H1 (cell line): Measurements from ENCODE around the gene IVNS1ABP. TPM values are rescaled to one million over a fixed set of nuclear protein-coding genes. Genes with fewer than 3 reads are reported as not detected.
"Not testable (repeated sequence)": the region's sequence is repeated elsewhere in the genome, so short reads cannot be mapped to it uniquely, and the experiment has no call there.

Source experiments
- CTCF ChIA-PET: fragments of 300-600 bp; sonication (Branson Sonifier 250); formaldehyde crosslinking; loops from one replicate; lab custom pipeline; 2021; ENCODE audit not compliant: partially characterized antibody; lab: Charles Lee
- POLR2A ChIA-PET: fragments of 300-600 bp; sonication (Branson Sonifier 250); formaldehyde crosslinking; loops from one replicate; lab custom pipeline; 2021; ENCODE audit warnings: inconsistent platforms; ENCODE audit not compliant: partially characterized antibody; lab: Charles Lee
- DNase-seq, 2 experiments: peaks; one replicate each; pipeline versions ENCODE4 v3.0.0 to v3.0.0-alpha.2; 2010 to 2022; ENCODE audit warnings: low spot score in 2 of 2, low read depth in 1 of 2, mixed read lengths in 1 of 2
- FAIRE-seq: peaks from 2 replicates; lab custom pipeline; 2011; peaks lifted over from hg19 to GRCh38; lab: Jason Lieb, UNC
- H2AFZ ChIP-seq: 2 replicates; pipeline ENCODE4 v1.8.1; 2012; ENCODE audit warnings: low read length, inconsistent platforms
- H2AK5ac ChIP-seq: 2 replicates; pipeline ENCODE4 v1.6.1; 2013; ENCODE audit warnings: low read depth, low read length
- H2BK120ac ChIP-seq: replicated peaks from 2 replicates; pipeline ENCODE3; 2013; ENCODE audit warnings: low read depth, low read length, inconsistent platforms
- H2BK12ac ChIP-seq: 2 replicates; pipeline ENCODE4 v1.6.1; 2013; ENCODE audit warnings: low read depth, low read length
- H2BK15ac ChIP-seq: 2 replicates; pipeline ENCODE4 v1.6.1; 2013; ENCODE audit warnings: low read length
- H2BK20ac ChIP-seq: 2 replicates; pipeline ENCODE4 v1.6.1; 2013; ENCODE audit warnings: low read length
- H2BK5ac ChIP-seq: 2 replicates; pipeline ENCODE4 v1.6.1; 2013; ENCODE audit warnings: low read depth, low read length
- H3K14ac ChIP-seq: 2 replicates; pipeline ENCODE4 v1.6.1; 2013; ENCODE audit warnings: inconsistent platforms; ENCODE audit not compliant: insufficient read length
- H3K18ac ChIP-seq: 2 replicates; pipeline ENCODE4 v1.6.1; 2013; ENCODE audit warnings: low read length; ENCODE audit errors: extremely low read depth
- H3K23ac ChIP-seq: 2 replicates; pipeline ENCODE4 v1.6.1; 2013; ENCODE audit warnings: inconsistent platforms; ENCODE audit not compliant: insufficient read length
- H3K23me2 ChIP-seq: 2 replicates; pipeline ENCODE4 v1.6.1; 2013; ENCODE audit warnings: low read depth, low read length
- H3K27ac ChIP-seq: 2 replicates; pipeline ENCODE4 v1.6.1; 2011; ENCODE audit warnings: low read depth, low read length, inconsistent platforms
- H3K27me3 ChIP-seq, 4 experiments: replicated peaks in 1 of 4; 1 replicate in 1 of 4; 2 replicates in 3 of 4; pipeline versions ENCODE4 v1.6.1 to v1.8.1; 2011 to 2013; ENCODE audit warnings: low read length in 3 of 4, mild to moderate bottlenecking in 3 of 4, inconsistent platforms in 2 of 4, mixed read lengths in 2 of 4, moderate library complexity in 1 of 4; ENCODE audit not compliant: control insufficient read depth in 3 of 4, insufficient read depth in 3 of 4; ENCODE audit errors: extremely low read depth in 1 of 4
- H3K36me3 ChIP-seq, 4 experiments: 2 replicates each; pipeline versions ENCODE4 v1.6.1 to v1.8.1; 2011 to 2013; ENCODE audit warnings: mild to moderate bottlenecking in 4 of 4, low read length in 3 of 4, moderate library complexity in 2 of 4, control low read depth in 1 of 4, inconsistent platforms in 1 of 4; ENCODE audit not compliant: insufficient read depth in 4 of 4, control insufficient read depth in 2 of 4
- H3K4ac ChIP-seq: replicated peaks from 2 replicates; pipeline ENCODE3; 2013; ENCODE audit warnings: low read length, low read depth, mixed read lengths, inconsistent platforms; ENCODE audit not compliant: insufficient read length
- H3K4me1 ChIP-seq, 4 experiments: replicated peaks in 1 of 4; 1 replicate in 1 of 4; 2 replicates in 3 of 4; pipeline versions ENCODE4 v1.6.1 to v1.8.1; 2011 to 2013; ENCODE audit warnings: low read length in 3 of 4, inconsistent platforms in 2 of 4, mixed read lengths in 1 of 4; ENCODE audit not compliant: insufficient read depth in 4 of 4, control insufficient read depth in 3 of 4
- H3K4me2 ChIP-seq, 2 experiments: 2 replicates each; pipeline versions ENCODE4 v1.6.1 to v1.8.1; 2011 to 2013; ENCODE audit warnings: low read depth in 2 of 2, low read length in 2 of 2, control low read depth in 1 of 2, inconsistent platforms in 1 of 2, mild to moderate bottlenecking in 1 of 2; ENCODE audit not compliant: insufficient read depth in 1 of 2
- H3K4me3 ChIP-seq, 4 experiments: fragments of 200-600, 300-600 bp in 1 of 4; sonication (generic), shearing (Covaris generic), sonication (Bioruptor Twin) in 1 of 4; 2 replicates each; pipeline versions ENCODE4 v1.5.1 to v1.8.1; 2011 to 2016; ENCODE audit warnings: low read length in 4 of 4, low read depth in 3 of 4, control low read depth in 2 of 4, inconsistent platforms in 2 of 4, mild to moderate bottlenecking in 2 of 4, mixed read lengths in 1 of 4, moderate library complexity in 1 of 4; ENCODE audit not compliant: insufficient read depth in 2 of 4; ENCODE audit errors: extremely low read depth in 1 of 4
- H3K56ac ChIP-seq: replicated peaks from 2 replicates; pipeline ENCODE3; 2013; ENCODE audit warnings: low read depth, mild to moderate bottlenecking, mixed read lengths, low read length, inconsistent platforms; ENCODE audit not compliant: insufficient read length
- H3K79me1 ChIP-seq: 2 replicates; pipeline ENCODE4 v1.6.1; 2013; ENCODE audit warnings: low read depth, low read length, control low read depth
- H3K79me2 ChIP-seq, 2 experiments: 2 replicates each; pipeline versions ENCODE4 v1.6.1 to v1.8.1; 2012 to 2013; ENCODE audit warnings: low read length in 2 of 2, mild to moderate bottlenecking in 2 of 2, inconsistent platforms in 1 of 2; ENCODE audit not compliant: insufficient read depth in 2 of 2, control insufficient read depth in 1 of 2
- H3K9ac ChIP-seq, 4 experiments: replicated peaks in 1 of 4; 1 replicate in 1 of 4; 2 replicates in 3 of 4; pipeline versions ENCODE4 v1.6.1 to v1.8.1; 2011 to 2013; ENCODE audit warnings: low read depth in 3 of 4, low read length in 3 of 4, control low read depth in 2 of 4, mild to moderate bottlenecking in 2 of 4, moderate library complexity in 2 of 4, inconsistent platforms in 1 of 4; ENCODE audit errors: extremely low read depth in 1 of 4
- H3K9me3 ChIP-seq, 2 experiments: 2 replicates each; pipeline versions ENCODE4 v1.6.1 to v1.8.1; 2012 to 2013; ENCODE audit warnings: mild to moderate bottlenecking in 2 of 2, moderate library complexity in 2 of 2, control low read depth in 1 of 2, inconsistent platforms in 1 of 2, low read depth in 1 of 2, low read length in 1 of 2, mixed read lengths in 1 of 2; ENCODE audit not compliant: insufficient read depth in 2 of 2
- H4K20me1 ChIP-seq, 2 experiments: replicated peaks in 1 of 2; 2 replicates each; pipeline versions ENCODE3 to v1.8.1; 2011 to 2013; ENCODE audit warnings: inconsistent platforms in 2 of 2, low read length in 2 of 2, mild to moderate bottlenecking in 1 of 2; ENCODE audit not compliant: insufficient read depth in 2 of 2, control insufficient read depth in 1 of 2
- H4K5ac ChIP-seq: 2 replicates; pipeline ENCODE4 v1.6.1; 2013; ENCODE audit warnings: low read length, low read depth, mixed read lengths, inconsistent platforms; ENCODE audit not compliant: insufficient read length
- H4K8ac ChIP-seq: 2 replicates; pipeline ENCODE4 v1.8.0; 2013; ENCODE audit warnings: mild to moderate bottlenecking, moderate library complexity, low read length, inconsistent platforms; ENCODE audit not compliant: insufficient read depth; ENCODE audit errors: extremely low read depth
- H4K91ac ChIP-seq: replicated peaks from 2 replicates; pipeline ENCODE3; 2013; ENCODE audit warnings: low read length, mixed read lengths, inconsistent platforms; ENCODE audit not compliant: insufficient read length
- WGBS, 2 experiments: shearing (Covaris generic) in 1 of 2; methylation state at CpG; one replicate each; pipeline versions ENCODE4 v1.1.6 to v1.1.7; 2013 to 2015; ENCODE audit warnings: low lambda C conversion rate in 2 of 2, mixed read lengths in 2 of 2, inconsistent platforms in 1 of 2, low coverage in 1 of 2, missing lambda C conversion rate in 1 of 2; ENCODE audit not compliant: insufficient replicate concordance in 2 of 2, insufficient coverage in 1 of 2, insufficient read length in 1 of 2; ENCODE audit errors: extremely low coverage in 1 of 2, missing lambda C conversion rate in 1 of 2; 5-methylcytosine and 5-hydroxymethylcytosine counted together
- polyA plus RNA-seq, 7 experiments: library from polyadenylated mRNA; depleted of rRNA in 3 of 7; stranded (reverse) in 5 of 7; unstranded in 2 of 7; fragments of >200 nt in 5 of 7; fragments of 200-250 nt in 2 of 7; gene quantifications; 1 replicate in 5 of 7; 2 replicates in 1 of 7; 4 replicates in 1 of 7; pipeline versions ENCODE4 v1.2.1 to v1.2.3, GENCODE V29; 2011 to 2013; ENCODE audit warnings: missing spikeins in 2 of 7, mixed read lengths in 2 of 7
- total RNA-seq: library from RNA; stranded (reverse); fragmentation: NEBNext Ultra II Directional; extraction: Animal tissue kit (Norgen Biotek cat#: 25700); gene quantifications from 2 replicates; pipeline ENCODE4 v1.2.1, GENCODE V29; 2021

The IVNS1ABP gene
- total and polyA plus RNA-seq, 2 of the 8 experiments (the other 6 are each of a cell fraction or from before 2014, with no cell fraction given): 65.9 to 189 TPM

GRCh38 chr1:185321653-185322221, 4.7 kb upstream of the IVNS1ABP start:
- H2BK15ac ChIP-seq, H3K23ac ChIP-seq, H2BK20ac ChIP-seq, H3K9ac ChIP-seq, H4K8ac ChIP-seq, H3K36me3 ChIP-seq, H4K20me1 ChIP-seq, H3K18ac ChIP-seq, H3K4me2 ChIP-seq, H4K91ac ChIP-seq, H3K14ac ChIP-seq, H3K4me1 ChIP-seq, H3K79me1 ChIP-seq, H2AFZ ChIP-seq, H3K23me2 ChIP-seq, DNase-seq, H3K79me2 ChIP-seq, H3K9me3 ChIP-seq, FAIRE-seq, H2BK12ac ChIP-seq, H3K27me3 ChIP-seq, H2BK120ac ChIP-seq, H3K4ac ChIP-seq, H4K5ac ChIP-seq, H3K56ac ChIP-seq, POLR2A ChIA-PET, H3K27ac ChIP-seq, H2AK5ac ChIP-seq, H2BK5ac ChIP-seq, H3K4me3 ChIP-seq: not testable (repeated sequence)
- CTCF ChIA-PET: interaction anchor here (1.7 to 3.3 kb wide), 2 partner anchors 275 to 359 kb away, joined by 6 to 11 read pairs; no protein-coding TSS in a partner anchor
- 97% methylated on average over 26 of the region's 36 CpGs; no CpG with 5 or more reads in 1 of the 2 experiments for WGBS, 2 experiments

GRCh38 chr1:185321104-185321503, 4.1 kb upstream of the IVNS1ABP start:
- WGBS, 2 experiments: 98% methylated on average over 7 of the region's 7 CpGs; no CpG with 5 or more reads in 1 of the 2 experiments
- H4K91ac ChIP-seq, H3K27me3 ChIP-seq, H3K27ac ChIP-seq, H4K20me1 ChIP-seq, H3K79me1 ChIP-seq, H3K23me2 ChIP-seq, H2BK15ac ChIP-seq, H3K23ac ChIP-seq, H2AK5ac ChIP-seq, H2BK120ac ChIP-seq, H2BK12ac ChIP-seq, H3K9me3 ChIP-seq, H4K8ac ChIP-seq, DNase-seq, POLR2A ChIA-PET, H3K14ac ChIP-seq, H3K56ac ChIP-seq, H3K79me2 ChIP-seq, FAIRE-seq, H2BK5ac ChIP-seq, H3K4ac ChIP-seq, H2BK20ac ChIP-seq, H3K36me3 ChIP-seq, H3K4me3 ChIP-seq, H3K9ac ChIP-seq, H3K4me2 ChIP-seq, H2AFZ ChIP-seq, H3K18ac ChIP-seq, H4K5ac ChIP-seq, H3K4me1 ChIP-seq: not testable (repeated sequence)
- CTCF ChIA-PET: interaction anchor here (1.3 to 3.3 kb wide), 3 partner anchors 151 to 360 kb away, joined by 3 to 11 read pairs (median 6); no protein-coding TSS in a partner anchor
